Fibroblast of mammary gland (primary cell): ENCODE results near the gene INO80.
A peak's percentile ranks its signal among the peaks of the same experiment; 100 is the strongest.

Experiments used
- DNase-seq: peaks from one replicate; pipeline ENCODE4 v3.0.0-alpha.2; 2010; ENCODE audit warnings: low read depth
- H3K4me3 ChIP-seq: 2 replicates; pipeline ENCODE4 v1.5.1; 2011; ENCODE audit warnings: low read depth, mild to moderate bottlenecking, low read length, moderate library complexity; ENCODE audit not compliant: control insufficient read depth
- CTCF ChIP-seq: conservative IDR thresholded peaks from 2 replicates; pipeline ENCODE4 v1.5.1; 2011; ENCODE audit warnings: low read depth, low read length, inconsistent platforms; ENCODE audit not compliant: control insufficient read depth, insufficient read depth

Gene INO80

GRCh38 chr15:41020311-41020710 lies 95.8 kb downstream of the INO80 start:
- no peak overlapping the region for H3K4me3 ChIP-seq
- DNase-seq: no peak
- no peak for TF ChIP-seq CTCF

GRCh38 chr15:41019174-41019573 lies 96.9 kb downstream of the INO80 start:
- no peak for DNase-seq
- H3K4me3 ChIP-seq: no peak overlapping the region
- TF ChIP-seq CTCF: no peak

GRCh38 chr15:41018534-41018933 lies 97.5 kb downstream of the INO80 start:
- TF ChIP-seq CTCF: no peak
- no peak for DNase-seq
- no peak overlapping the region for H3K4me3 ChIP-seq

- no peak overlapping the region for H3K4me3 ChIP-seq
- DNase-seq: peak; percentile 13
Measured at GRCh38 chr15:41017066-41017735, 98.9 kb downstream of the INO80 start.

GRCh38 chr15:41013691-41014414 lies 102.2 kb downstream of the INO80 start:
- no peak for TF ChIP-seq CTCF
- no peak overlapping the region for H3K4me3 ChIP-seq
- DNase-seq: peak; percentile 45

More at GRCh38 chr15:41017066-41017735, 98.9 kb downstream of the INO80 start:
- no peak for TF ChIP-seq CTCF

- no peak overlapping the region for H3K4me3 ChIP-seq
- TF ChIP-seq CTCF: no peak
- no peak for DNase-seq
Measured at GRCh38 chr15:41011055-41011815, 104.8 kb downstream of the INO80 start.
